ENCODE measurements around the gene FAM219A.
"Not testable (repeated sequence)": the region's sequence is repeated elsewhere in the genome, so short reads cannot be mapped to it uniquely, and the experiment has no call there.

The FAM219A gene

DNA sequence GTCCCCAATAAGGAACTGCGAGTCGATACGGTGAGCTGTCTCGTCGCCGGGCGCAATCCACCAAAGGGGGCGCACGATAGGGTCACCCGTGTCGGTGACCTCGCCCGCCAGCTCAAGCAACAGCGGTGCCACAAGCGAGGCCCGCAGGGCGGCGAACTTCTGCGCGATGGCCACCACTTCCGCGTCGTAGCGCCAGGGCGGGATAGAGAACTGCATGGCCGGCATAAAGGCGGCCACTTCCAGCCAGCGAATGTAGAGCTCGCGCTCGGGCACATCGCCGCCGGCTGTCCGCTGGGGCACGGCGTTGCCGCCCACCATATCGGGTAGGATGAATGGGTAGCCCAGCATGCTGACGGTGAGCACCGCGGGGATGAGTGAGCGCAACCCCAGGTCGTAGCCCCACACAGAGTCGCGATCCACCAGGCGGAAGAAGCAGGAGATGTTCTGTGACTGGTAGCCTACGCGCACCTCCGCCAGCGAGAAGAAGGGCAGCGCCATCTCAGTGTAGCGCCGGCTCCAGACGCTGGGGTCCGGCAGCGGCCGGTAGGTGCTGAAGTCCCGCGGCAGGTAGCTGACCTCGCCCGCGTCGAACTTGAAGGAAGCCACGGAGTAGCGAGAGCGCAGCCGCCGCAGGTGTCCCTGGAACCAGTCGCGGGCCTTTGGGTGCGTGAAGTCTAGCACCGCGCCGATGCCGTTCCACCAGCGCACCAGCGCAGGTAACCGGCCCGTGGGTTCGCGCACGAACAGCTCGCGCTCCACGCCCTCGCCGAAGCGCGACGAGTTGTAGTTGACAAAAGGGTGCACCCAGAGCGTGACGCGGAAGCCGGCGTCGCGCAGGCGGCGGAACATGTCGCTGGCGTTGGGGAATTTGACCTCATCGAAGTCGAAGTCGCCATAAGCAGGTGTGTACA lies 87.1 kb downstream of the FAM219A start:
- H3K27ac ChIP-seq, result no peak overlapping the region
- H3K9me3 ChIP-seq (ENCODE audit: low read depth, low read length), result no peaks in the 10 kb centered on the region
- H3K36me3 ChIP-seq (ENCODE audit: insufficient read depth, low read length), result no peaks in the 10 kb centered on the region
- TF ChIP-seq POLR2AphosphoS5 (IDR thresholded peaks at IDR 0.05; ENCODE audit: borderline replicate concordance, low read depth, low read length) (no peak), EZH2 (IDR thresholded peaks at IDR 0.05) (no peak), FOXP2 (optimal IDR thresholded peaks at IDR 0.05; ENCODE audit: control extremely low read depth, extremely low read length, insufficient read depth) (no peak)
- no peak overlapping the region for H3K9ac ChIP-seq (ENCODE audit: insufficient read length)
- no peak for DNase-seq (ENCODE audit: low read depth, low spot score)
- no peak overlapping the region for H3K4me3 ChIP-seq

DNA sequence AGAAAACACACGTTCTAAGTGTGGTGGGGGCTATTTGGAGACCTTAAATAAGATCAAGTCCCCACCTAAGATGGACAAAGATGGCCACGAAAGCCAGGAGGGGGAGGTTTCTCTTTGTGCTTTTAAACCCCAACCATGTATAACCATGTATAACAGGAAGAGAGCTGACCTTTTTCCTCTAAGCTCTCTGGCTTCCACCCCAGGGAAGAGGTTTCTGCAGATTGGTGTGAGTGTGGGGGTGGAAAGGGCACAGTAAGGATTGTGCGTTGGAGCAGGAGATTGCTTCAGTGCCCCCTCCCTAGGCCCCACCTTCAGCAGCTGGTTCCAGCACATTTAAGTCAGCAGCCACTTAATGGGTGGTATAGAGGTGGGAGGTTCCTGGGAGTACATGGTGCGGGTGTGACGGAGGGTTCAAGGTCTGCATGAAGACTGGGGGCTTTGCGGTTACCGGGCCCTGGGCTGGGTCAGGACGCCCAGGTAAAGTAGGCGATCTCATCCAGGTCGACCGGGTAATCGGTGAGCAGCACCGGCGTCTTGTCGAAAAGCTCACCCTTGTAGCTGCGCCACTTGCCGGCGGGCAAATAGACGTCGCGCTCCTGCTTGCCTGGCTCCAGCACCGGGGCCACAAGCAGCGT lies 87.9 kb downstream of the FAM219A start:
- Histone ChIP-seq H3K36me3 (ENCODE audit: insufficient read depth, low read length) (no peaks in the 10 kb centered on the region), H3K27ac (no peak overlapping the region), H3K4me3 (no peak overlapping the region), H3K9ac (ENCODE audit: insufficient read length) (no peak overlapping the region), H3K9me3 (ENCODE audit: low read depth, low read length) (no peaks in the 10 kb centered on the region)
- no peak for DNase-seq (ENCODE audit: low read depth, low spot score)
- TF ChIP-seq POLR2AphosphoS5 (IDR thresholded peaks at IDR 0.05; ENCODE audit: borderline replicate concordance, low read depth, low read length), result no peak
- no peak for TF ChIP-seq EZH2 (IDR thresholded peaks at IDR 0.05)
- TF ChIP-seq FOXP2 (optimal IDR thresholded peaks at IDR 0.05; ENCODE audit: control extremely low read depth, extremely low read length, insufficient read depth), result no peak

DNA sequence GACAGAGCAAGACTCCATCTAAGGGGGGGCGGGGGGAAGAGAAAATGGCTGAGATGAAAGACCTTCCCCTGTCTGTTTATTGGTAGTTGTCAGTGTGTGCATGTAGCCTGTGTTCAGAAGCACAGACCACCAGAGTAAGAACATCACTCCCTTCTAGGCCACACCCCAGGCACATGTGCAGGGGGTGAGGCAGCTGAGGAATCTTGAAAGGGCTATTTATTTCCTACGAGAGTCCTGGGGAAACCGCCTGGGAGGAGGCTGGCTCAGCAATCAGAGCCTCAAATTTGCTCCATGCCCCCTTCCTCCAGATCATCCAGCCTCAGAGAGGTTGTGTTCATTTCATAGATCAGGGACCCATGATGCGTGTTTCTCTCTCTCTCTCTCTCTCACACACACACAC lies 88.7 kb downstream of the FAM219A start:
- Histone ChIP-seq H3K27ac (no peak overlapping the region), H3K36me3 (ENCODE audit: insufficient read depth, low read length) (no peaks in the 10 kb centered on the region), H3K9me3 (ENCODE audit: low read depth, low read length) (no peaks in the 10 kb centered on the region), H3K4me3 (no peak overlapping the region), H3K9ac (ENCODE audit: insufficient read length) (no peak overlapping the region)
- no peak for DNase-seq (ENCODE audit: low read depth, low spot score)
- TF ChIP-seq POLR2AphosphoS5 (IDR thresholded peaks at IDR 0.05; ENCODE audit: borderline replicate concordance, low read depth, low read length) (no peak), FOXP2 (optimal IDR thresholded peaks at IDR 0.05; ENCODE audit: control extremely low read depth, extremely low read length, insufficient read depth) (no peak), EZH2 (IDR thresholded peaks at IDR 0.05) (no peak)

DNA sequence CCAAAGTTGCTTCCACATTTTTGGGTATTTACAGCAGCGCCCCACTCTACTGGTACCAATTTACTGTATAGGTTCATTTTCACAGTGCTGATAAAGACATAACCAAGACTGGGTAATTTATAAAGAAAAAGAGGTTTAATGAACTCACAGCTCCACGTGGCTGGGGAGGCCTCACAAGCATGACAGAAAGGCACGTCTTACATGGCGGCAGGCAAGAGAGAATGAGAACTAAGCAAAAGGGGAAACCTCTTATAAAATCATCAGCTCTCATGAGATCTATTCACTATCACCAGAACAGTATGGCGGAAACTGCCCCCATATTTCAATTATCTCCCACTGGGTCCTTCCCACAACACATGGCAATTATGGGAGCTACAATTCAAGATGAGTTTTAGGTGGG lies 89.6 kb downstream of the FAM219A start:
- H3K9ac ChIP-seq (ENCODE audit: insufficient read length); DNase-seq (ENCODE audit: low read depth, low spot score); H3K9me3 ChIP-seq (ENCODE audit: low read depth, low read length); H3K4me3 ChIP-seq; H3K36me3 ChIP-seq (ENCODE audit: insufficient read depth, low read length); H3K27ac ChIP-seq: not testable (repeated sequence)

DNA sequence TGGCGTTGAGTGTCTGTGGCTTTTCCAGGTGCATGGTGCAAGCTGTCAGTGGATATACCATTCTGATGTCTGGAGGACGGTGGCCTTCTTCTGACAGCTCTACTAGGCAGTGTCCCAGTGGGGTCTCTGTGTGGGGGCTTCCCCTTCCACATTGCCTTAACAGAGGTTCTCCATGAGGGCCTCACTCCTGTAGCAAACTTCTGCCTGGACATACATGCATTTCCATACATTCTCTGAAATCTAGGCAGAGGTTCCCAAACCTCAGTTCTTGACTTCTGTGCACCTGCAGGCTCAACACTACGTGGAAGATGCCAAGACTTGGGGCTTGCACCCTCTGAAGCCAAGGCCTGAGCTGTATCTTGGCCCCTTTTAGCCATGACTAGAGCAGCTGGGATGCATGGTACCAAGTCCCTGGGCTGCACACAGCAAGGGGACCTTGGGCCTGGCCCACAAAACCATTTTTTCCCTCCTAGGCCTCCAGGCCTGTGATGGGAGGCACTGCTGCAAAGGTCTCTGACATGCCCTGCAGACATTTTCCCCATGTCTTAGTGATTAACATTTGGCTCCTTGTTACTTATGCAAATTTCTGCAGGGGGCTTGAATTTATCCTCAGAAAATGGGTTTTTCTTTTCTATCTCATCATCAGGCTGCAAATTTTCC lies 90.5 kb downstream of the FAM219A start:
- DNase-seq (ENCODE audit: low read depth, low spot score); H3K9me3 ChIP-seq (ENCODE audit: low read depth, low read length); H3K9ac ChIP-seq (ENCODE audit: insufficient read length); H3K36me3 ChIP-seq (ENCODE audit: insufficient read depth, low read length); H3K4me3 ChIP-seq; H3K27ac ChIP-seq: not testable (repeated sequence)

DNA sequence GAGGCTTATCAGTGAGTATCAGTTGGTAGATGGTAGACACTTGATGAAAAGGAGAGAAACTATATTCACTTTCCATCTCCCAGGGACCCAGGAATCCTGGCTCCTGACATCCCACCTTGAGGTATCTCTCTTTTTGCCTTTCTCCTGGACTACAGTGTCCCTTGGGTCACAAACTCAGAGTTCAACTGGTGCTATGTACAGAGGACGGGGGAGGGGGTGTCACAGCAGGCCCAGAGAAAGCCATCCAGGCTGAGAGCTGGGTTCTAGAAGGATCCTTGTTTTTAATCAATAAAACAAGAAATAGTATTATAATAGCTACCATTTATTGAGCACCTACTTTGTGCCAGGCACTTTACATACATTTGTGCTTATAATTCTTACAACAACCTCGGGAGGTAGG lies 92.0 kb downstream of the FAM219A start:
- TF ChIP-seq POLR2AphosphoS5 (IDR thresholded peaks at IDR 0.05; ENCODE audit: borderline replicate concordance, low read depth, low read length) (no peak), FOXP2 (optimal IDR thresholded peaks at IDR 0.05; ENCODE audit: control extremely low read depth, extremely low read length, insufficient read depth) (no peak), EZH2 (IDR thresholded peaks at IDR 0.05) (no peak)
- Histone ChIP-seq H3K4me3 (no peak overlapping the region), H3K9ac (ENCODE audit: insufficient read length) (no peak overlapping the region), H3K36me3 (ENCODE audit: insufficient read depth, low read length) (no peaks in the 10 kb centered on the region), H3K27ac (no peak overlapping the region), H3K9me3 (ENCODE audit: low read depth, low read length) (no peaks in the 10 kb centered on the region)
- DNase-seq (ENCODE audit: low read depth, low spot score), result no peak

DNA sequence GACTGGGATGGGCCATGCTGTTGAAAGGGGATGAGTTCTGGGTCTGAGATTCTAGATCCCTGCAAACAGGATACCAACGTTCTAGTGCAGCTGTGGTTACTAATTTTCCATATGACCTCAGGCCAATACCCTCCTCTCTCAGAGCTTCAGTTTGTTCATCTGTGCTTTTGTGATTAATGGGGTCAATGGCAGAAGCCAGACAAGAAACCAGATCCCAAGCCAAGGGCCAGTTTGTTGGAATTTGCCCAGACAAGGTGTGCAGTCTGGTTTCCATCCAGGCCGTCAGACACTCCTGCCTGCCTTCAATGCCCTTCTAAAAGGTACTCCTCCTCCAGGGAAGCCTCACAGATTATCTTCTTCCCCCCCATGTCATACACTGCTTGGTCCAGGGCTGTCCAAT lies 93.1 kb downstream of the FAM219A start:
- Histone ChIP-seq H3K4me3 (no peak overlapping the region), H3K27ac (no peak overlapping the region), H3K36me3 (ENCODE audit: insufficient read depth, low read length) (no peaks in the 10 kb centered on the region), H3K9ac (ENCODE audit: insufficient read length) (no peak overlapping the region), H3K9me3 (ENCODE audit: low read depth, low read length) (no peaks in the 10 kb centered on the region)
- no peak for TF ChIP-seq POLR2AphosphoS5 (IDR thresholded peaks at IDR 0.05; ENCODE audit: borderline replicate concordance, low read depth, low read length)
- no peak for DNase-seq (ENCODE audit: low read depth, low spot score)

DNA sequence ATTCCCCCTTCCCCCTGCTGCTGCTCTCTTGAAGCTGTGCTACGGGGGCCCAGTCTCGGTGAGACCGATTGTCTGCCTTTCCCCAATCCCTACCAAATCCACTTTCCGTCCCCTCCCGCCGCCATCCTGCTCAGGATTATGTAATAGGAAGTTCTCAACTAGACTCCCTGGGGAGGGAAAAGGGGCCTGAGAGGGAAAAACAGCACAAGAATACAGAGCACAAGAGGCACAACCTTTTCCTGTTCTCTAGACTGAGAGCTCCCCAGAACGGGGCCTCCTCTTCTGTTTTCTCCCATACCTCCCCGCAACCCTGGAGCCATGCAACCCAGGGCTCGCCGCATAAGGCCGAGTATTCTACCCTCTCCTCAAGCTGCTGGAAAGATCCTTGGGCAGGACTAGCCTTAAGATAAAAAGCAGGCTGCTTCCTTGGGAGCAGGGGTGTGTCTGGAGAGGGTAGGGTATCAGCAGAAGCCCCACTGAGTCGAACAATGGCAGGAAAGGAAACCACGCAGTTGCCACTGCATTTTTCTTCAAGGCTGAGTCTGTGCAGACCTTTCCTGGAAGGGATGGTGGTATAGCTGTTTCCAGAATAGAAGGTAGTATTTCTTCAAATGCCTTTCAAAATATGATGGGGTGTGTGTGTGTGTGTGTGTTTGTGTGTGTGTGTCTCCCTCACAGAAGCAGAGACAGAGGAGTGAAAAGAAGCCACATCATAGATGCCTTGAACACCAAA lies 94.6 kb downstream of the FAM219A start:
- TF ChIP-seq POLR2AphosphoS5 (IDR thresholded peaks at IDR 0.05; ENCODE audit: borderline replicate concordance, low read depth, low read length) (peak; percentile 66), EZH2 (IDR thresholded peaks at IDR 0.05) (no peak), FOXP2 (optimal IDR thresholded peaks at IDR 0.05; ENCODE audit: control extremely low read depth, extremely low read length, insufficient read depth) (no peak)
- Histone ChIP-seq H3K36me3 (ENCODE audit: insufficient read depth, low read length) (no peaks in the 10 kb centered on the region), H3K4me3 (peak overlapping the region; percentile 80), H3K27ac (peak overlapping the region; percentile 97), H3K9ac (ENCODE audit: insufficient read length) (peak overlapping the region; percentile 67), H3K9me3 (ENCODE audit: low read depth, low read length) (no peaks in the 10 kb centered on the region)
- peak; percentile 98 for DNase-seq (ENCODE audit: low read depth, low spot score)
